ENCODE results near the gene PCDHGA4. TPM values are rescaled to one million over a fixed set of nuclear protein-coding genes. Genes with fewer than 3 reads are reported as not detected.
"Not testable (repeated sequence)": the region's sequence is repeated elsewhere in the genome, so short reads cannot be mapped to it uniquely, and the experiment has no call there.

Gene PCDHGA4
- total RNA-seq, 1 donor from 2014 or later = 0.75 TPM

DNA sequence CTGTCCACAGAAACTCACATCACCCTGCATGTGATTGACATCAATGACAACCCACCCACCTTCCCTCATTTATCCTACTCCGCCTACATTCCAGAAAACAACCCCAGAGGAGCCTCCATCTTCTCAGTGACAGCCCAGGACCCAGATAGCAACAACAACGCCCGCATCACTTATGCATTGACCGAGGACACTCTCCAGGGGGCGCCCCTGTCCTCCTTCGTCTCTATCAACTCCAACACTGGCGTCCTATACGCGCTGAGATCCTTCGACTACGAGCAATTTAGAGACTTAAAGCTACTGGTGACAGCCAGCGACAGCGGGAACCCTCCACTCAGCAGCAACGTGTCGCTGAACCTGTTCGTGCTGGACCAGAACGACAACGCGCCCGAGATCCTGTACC is 9.5 kb upstream of the PCDHGA4 start:
- no peak for DNase-seq (ENCODE audit: extremely low spot score, unreplicated experiment)
- TF ChIP-seq, protein P1, sequence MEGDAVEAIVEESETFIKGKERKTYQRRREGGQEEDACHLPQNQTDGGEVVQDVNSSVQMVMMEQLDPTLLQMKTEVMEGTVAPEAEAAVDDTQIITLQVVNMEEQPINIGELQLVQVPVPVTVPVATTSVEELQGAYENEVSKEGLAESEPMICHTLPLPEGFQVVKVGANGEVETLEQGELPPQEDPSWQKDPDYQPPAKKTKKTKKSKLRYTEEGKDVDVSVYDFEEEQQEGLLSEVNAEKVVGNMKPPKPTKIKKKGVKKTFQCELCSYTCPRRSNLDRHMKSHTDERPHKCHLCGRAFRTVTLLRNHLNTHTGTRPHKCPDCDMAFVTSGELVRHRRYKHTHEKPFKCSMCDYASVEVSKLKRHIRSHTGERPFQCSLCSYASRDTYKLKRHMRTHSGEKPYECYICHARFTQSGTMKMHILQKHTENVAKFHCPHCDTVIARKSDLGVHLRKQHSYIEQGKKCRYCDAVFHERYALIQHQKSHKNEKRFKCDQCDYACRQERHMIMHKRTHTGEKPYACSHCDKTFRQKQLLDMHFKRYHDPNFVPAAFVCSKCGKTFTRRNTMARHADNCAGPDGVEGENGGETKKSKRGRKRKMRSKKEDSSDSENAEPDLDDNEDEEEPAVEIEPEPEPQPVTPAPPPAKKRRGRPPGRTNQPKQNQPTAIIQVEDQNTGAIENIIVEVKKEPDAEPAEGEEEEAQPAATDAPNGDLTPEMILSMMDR (conservative IDR thresholded peaks at IDR 0.05) = no peak
- Mint-ChIP-seq H3K27me3 (no peaks in the 10 kb centered on the region), H3K9me3 (peaks cover 20% of the 10 kb centered on the region), H3K4me1 (ENCODE audit: unreplicated experiment) (no peaks in the 10 kb centered on the region), H3K27ac (no peak overlapping the region), H3K36me3 (peaks cover 3% of the 10 kb centered on the region), H3K4me3 (no peak overlapping the region)

DNA sequence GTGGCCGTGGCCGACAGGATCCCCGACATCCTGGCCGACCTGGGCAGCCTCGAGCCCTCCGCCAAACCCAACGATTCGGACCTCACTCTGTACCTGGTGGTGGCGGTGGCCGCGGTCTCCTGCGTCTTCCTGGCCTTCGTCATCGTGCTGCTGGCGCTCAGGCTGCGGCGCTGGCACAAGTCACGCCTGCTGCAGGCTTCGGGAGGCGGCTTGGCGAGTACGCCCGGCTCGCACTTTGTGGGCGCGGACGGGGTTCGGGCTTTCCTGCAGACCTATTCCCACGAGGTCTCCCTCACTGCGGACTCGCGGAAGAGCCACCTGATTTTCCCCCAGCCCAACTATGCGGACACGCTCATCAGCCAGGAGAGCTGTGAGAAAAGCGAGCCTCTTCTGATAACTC is 8.8 kb upstream of the PCDHGA4 start:
- not testable (repeated sequence) for H3K27me3 Mint-ChIP-seq

DNA sequence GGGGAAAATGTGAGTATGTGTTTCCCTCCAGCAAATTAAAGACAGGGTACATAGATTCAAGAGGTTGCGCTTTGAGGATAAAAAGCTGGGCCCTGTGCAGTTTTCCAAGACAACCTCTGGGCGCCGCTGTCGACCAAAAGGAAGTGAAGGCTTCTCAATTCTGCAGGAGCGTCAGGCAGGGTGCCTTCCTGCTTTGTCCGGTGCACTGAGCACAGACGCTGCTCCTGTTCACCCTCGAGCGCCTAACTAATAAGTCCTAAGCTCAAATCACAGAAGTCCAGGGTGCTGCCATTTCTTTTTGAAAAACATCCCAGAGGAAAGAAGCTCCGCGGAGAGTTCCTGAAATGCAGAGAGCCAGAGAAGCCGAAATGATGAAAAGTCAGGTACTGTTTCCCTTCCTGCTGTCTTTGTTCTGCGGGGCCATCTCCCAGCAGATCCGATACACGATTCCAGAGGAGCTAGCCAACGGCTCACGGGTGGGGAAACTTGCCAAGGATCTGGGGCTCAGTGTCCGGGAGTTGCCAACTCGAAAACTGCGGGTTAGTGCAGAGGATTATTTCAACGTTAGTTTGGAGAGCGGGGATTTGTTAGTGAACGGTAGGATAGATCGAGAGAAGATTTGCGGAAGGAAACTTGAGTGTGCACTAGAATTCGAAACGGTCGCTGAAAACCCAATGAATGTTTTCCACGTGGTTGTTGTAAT is 4.8 kb upstream of the PCDHGA4 start, which contains the start of gene PCDHGB1:
Gene PCDHGB1 (plus strand): TSS at position 183 of the 703 bp plus-strand sequence. CDS start 162 bp downstream, at position 345.
- DNase-seq (ENCODE audit: extremely low spot score, unreplicated experiment) = no peak
- Mint-ChIP-seq H3K27ac (peak within 1 kb of the TSS; percentile 31), H3K27me3 (no peaks in the 10 kb centered on the region), H3K36me3 (peaks cover 10% of the 10 kb centered on the region), H3K9me3 (peaks cover 16% of the 10 kb centered on the region), H3K4me1 (ENCODE audit: unreplicated experiment) (no peaks in the 10 kb centered on the region), H3K4me3 (peak within 1 kb of the TSS; percentile 61)
- TF ChIP-seq, protein P1 (conservative IDR thresholded peaks at IDR 0.05) = peak; percentile 63

More for the DNA sequence above, 8.8 kb upstream of the PCDHGA4 start:
- not testable (repeated sequence) for H3K4me3 Mint-ChIP-seq; H3K4me1 Mint-ChIP-seq (ENCODE audit: unreplicated experiment); H3K36me3 Mint-ChIP-seq; H3K27ac Mint-ChIP-seq; DNase-seq (ENCODE audit: extremely low spot score, unreplicated experiment)
- H3K9me3 Mint-ChIP-seq = peaks cover 21% of the 10 kb centered on the region

DNA sequence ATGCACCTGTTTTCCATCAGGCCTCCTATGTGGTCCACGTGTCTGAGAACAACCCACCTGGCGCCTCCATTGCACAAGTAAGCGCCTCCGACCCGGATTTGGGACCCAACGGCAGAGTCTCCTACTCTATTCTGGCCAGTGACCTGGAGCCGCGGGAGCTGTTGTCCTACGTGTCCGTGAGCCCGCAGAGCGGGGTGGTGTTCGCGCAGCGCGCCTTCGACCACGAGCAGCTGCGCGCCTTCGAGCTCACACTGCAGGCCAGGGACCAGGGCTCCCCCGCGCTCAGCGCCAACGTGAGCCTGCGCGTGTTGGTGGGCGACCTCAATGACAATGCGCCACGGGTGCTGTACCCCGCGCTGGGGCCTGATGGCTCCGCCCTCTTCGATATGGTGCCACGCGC is 3.2 kb upstream of the PCDHGA4 start:
- no peak overlapping the region for H3K4me3 Mint-ChIP-seq
- no peak for DNase-seq (ENCODE audit: extremely low spot score, unreplicated experiment)
- peaks cover 10% of the 10 kb centered on the region for H3K36me3 Mint-ChIP-seq
- no peaks in the 10 kb centered on the region for H3K27me3 Mint-ChIP-seq
- H3K27ac Mint-ChIP-seq = no peak overlapping the region
- TF ChIP-seq, protein P1 (conservative IDR thresholded peaks at IDR 0.05) = no peak
- peaks cover 10% of the 10 kb centered on the region for H3K9me3 Mint-ChIP-seq
- H3K4me1 Mint-ChIP-seq (ENCODE audit: unreplicated experiment) = no peaks in the 10 kb centered on the region

DNA sequence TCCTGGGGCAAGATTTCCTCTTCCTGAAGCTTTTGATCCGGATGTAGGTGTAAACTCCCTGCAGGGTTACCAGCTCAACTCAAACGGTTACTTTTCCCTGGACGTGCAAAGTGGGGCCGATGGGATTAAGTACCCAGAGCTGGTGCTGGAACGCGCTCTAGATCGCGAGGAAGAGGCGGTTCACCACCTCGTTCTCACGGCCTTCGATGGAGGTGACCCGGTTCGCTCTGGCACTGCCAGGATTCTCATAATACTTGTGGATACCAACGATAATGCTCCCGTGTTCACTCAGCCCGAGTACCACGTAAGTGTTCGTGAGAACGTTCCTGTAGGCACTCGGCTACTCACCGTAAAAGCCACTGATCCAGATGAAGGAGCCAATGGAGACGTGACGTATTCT is 820 bp downstream of the PCDHGA4 start:
- H3K4me1 Mint-ChIP-seq (ENCODE audit: unreplicated experiment) = no peaks in the 10 kb centered on the region
- DNase-seq (ENCODE audit: extremely low spot score, unreplicated experiment) = no peak
- no peak overlapping the region for H3K27ac Mint-ChIP-seq
- no peaks in the 10 kb centered on the region for H3K27me3 Mint-ChIP-seq
- peaks cover 9% of the 10 kb centered on the region for H3K9me3 Mint-ChIP-seq
- peaks cover 7% of the 10 kb centered on the region for H3K36me3 Mint-ChIP-seq
- no peak overlapping the region for H3K4me3 Mint-ChIP-seq
- TF ChIP-seq, protein P1 (conservative IDR thresholded peaks at IDR 0.05) = no peak

DNA sequence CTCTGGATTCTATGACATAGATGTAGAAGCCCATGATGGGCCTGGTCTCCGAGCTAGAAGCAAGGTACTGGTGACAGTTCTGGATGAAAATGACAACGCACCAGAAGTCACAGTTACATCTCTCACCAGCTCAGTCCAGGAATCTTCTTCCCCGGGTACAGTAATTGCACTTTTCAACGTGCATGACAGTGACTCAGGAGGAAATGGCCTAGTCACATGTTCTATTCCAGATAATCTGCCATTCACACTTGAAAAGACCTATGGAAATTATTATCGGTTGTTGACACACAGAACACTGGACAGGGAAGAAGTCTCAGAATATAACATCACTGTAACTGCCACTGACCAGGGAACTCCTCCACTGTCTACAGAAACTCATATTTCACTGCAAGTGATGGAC is 1.3 kb downstream of the PCDHGA4 start:
- Mint-ChIP-seq H3K36me3 (peaks cover 7% of the 10 kb centered on the region), H3K9me3 (peaks cover 9% of the 10 kb centered on the region), H3K27me3 (no peaks in the 10 kb centered on the region), H3K27ac (no peak overlapping the region), H3K4me3 (no peak overlapping the region), H3K4me1 (ENCODE audit: unreplicated experiment) (no peaks in the 10 kb centered on the region)
- DNase-seq (ENCODE audit: extremely low spot score, unreplicated experiment) = no peak
- TF ChIP-seq, protein P1 (conservative IDR thresholded peaks at IDR 0.05) = no peak
